Stimulated activated CD4-positive, alpha-beta T cell treated with anti-CD3 and anti-CD28 coated beads, TNF-alpha, amount 100 ng/mL, for 4 hours (primary cell): ENCODE measurements around the gene ETFA.

Experiments
- DNase-seq, 3 experiments: peaks; one replicate each; pipeline ENCODE4 v3.0.0-alpha.2; 2020; ENCODE audit warnings: low read depth in 3 of 3

The ETFA gene

GRCh38 chr15:76176487-76177085 is 134.7 kb downstream of the ETFA start:
- DNase-seq: no peak

GRCh38 chr15:76176059-76176458 is 135.2 kb downstream of the ETFA start:
- no peak for DNase-seq

GRCh38 chr15:76175442-76175841 is 135.8 kb downstream of the ETFA start:
- DNase-seq: no peak

DNA sequence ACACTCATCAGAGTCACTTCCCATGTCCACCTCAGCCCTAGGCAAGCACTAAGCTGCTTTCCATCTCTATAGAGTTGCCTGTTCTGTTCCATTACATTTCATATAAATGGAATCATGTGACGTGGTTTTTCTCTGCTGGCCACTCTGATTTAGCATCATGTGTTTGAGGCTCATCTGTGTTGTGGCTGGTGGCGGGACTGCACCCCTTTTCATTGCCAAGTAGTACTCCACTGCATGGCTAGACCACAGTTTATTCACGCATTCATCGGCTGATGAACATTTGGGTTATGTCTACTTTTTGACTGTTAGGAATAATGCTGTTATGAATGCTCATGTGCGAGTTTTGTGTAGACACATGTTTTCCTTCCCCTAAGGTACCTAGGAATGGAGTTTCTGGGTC is 136.6 kb downstream of the ETFA start:
- no peak for DNase-seq

- no peak for DNase-seq
Measured at GRCh38 chr15:76173317-76173834, 137.9 kb downstream of the ETFA start.

- no peak for DNase-seq
Measured at GRCh38 chr15:76172782-76173181, 138.5 kb downstream of the ETFA start.

GRCh38 chr15:76169911-76170800 is 141.1 kb downstream of the ETFA start:
- DNase-seq: no peak

GRCh38 chr15:76169018-76169417 is 142.3 kb downstream of the ETFA start:
- DNase-seq: no peak

GRCh38 chr15:76168237-76168984 is 142.9 kb downstream of the ETFA start:
- no peak for DNase-seq

- DNase-seq: no peak
Measured at GRCh38 chr15:76165951-76166350, 145.3 kb downstream of the ETFA start.
